Neural progenitor cell (in vitro differentiated cells): Measurements from ENCODE around the gene SEMA4G. TPM values are rescaled to one million over a fixed set of nuclear protein-coding genes. Genes with fewer than 3 reads are reported as not detected.

Experiments
- DNase-seq: peaks from one replicate; pipeline ENCODE4 v3.0.0-alpha.2; 2016; ENCODE audit warnings: low spot score
- H2AFZ ChIP-seq: fragments of 200-600 bp; sonication (generic); replicated peaks from 2 replicates; pipeline ENCODE4 v1.6.1; 2016; ENCODE audit warnings: antibody characterized with exemption
- H3F3A ChIP-seq: fragments of 200-600 bp; sonication (generic); 2 replicates; pipeline ENCODE4 v1.6.1; 2016; ENCODE audit warnings: antibody characterized with exemption, low read depth
- H3K27ac ChIP-seq: fragments of 200-600 bp; sonication (generic); 2 replicates; pipeline ENCODE4 v1.5.1; 2016; ENCODE audit warnings: mild to moderate bottlenecking
- H3K27me3 ChIP-seq: fragments of 200-600 bp; sonication (generic); 2 replicates; pipeline ENCODE4 v1.6.1; 2016; ENCODE audit warnings: mild to moderate bottlenecking, moderate library complexity
- H3K36me3 ChIP-seq: fragments of 200-600 bp; sonication (generic); 2 replicates; pipeline ENCODE4 v1.5.1; 2016
- H3K4me1 ChIP-seq: fragments of 200-600 bp; sonication (generic); 2 replicates; pipeline ENCODE4 v1.6.1; 2016; ENCODE audit warnings: mixed run types
- H3K4me2 ChIP-seq: fragments of 200-600 bp; sonication (generic); 2 replicates; pipeline ENCODE4 v1.6.1; 2016
- H3K4me3 ChIP-seq: fragments of 200-600 bp; sonication (generic); 2 replicates; pipeline ENCODE4 v1.5.1; 2016
- H3K79me2 ChIP-seq: fragments of 200-600 bp; sonication (generic); 2 replicates; pipeline ENCODE4 v1.6.1; 2016; ENCODE audit warnings: low read depth
- H3K9ac ChIP-seq: fragments of 200-600 bp; sonication (generic); 2 replicates; pipeline ENCODE4 v1.6.1; 2016
- H3K9me3 ChIP-seq: fragments of 200-600 bp; sonication (generic); 2 replicates; pipeline ENCODE4 v1.5.1; 2016; ENCODE audit warnings: low read depth
- H4K20me1 ChIP-seq: fragments of 200-600 bp; sonication (generic); 2 replicates; pipeline ENCODE4 v1.6.1; 2016; ENCODE audit warnings: low read depth
- H3K27ac Mint-ChIP-seq: 3 replicates; pipeline ENCODE4 v1.8.0; 2021; ENCODE audit warnings: mixed read lengths
- H3K27me3 Mint-ChIP-seq: 2 replicates; pipeline ENCODE4 v1.8.0; 2022; ENCODE audit warnings: low read depth, mild to moderate bottlenecking, inconsistent platforms, moderate library complexity, mixed read lengths; ENCODE audit not compliant: insufficient read depth
- H3K36me3 Mint-ChIP-seq: 3 replicates; pipeline ENCODE4 v1.8.0; 2021; ENCODE audit warnings: mixed read lengths
- H3K4me1 Mint-ChIP-seq: 3 replicates; pipeline ENCODE4 v1.8.0; 2021; ENCODE audit warnings: mixed read lengths
- H3K4me3 Mint-ChIP-seq: 3 replicates; pipeline ENCODE4 v1.8.0; 2021; ENCODE audit warnings: mild to moderate bottlenecking, moderate library complexity, mixed read lengths
- H3K9me3 Mint-ChIP-seq: 3 replicates; pipeline ENCODE4 v1.8.0; 2020; ENCODE audit warnings: mixed read lengths
- CTCF ChIP-seq: fragments of 200-600 bp; sonication (generic); IDR thresholded peaks from 2 replicates; pipeline ENCODE4 v1.5.1; 2017; ENCODE audit warnings: antibody characterized with exemption, mild to moderate bottlenecking
- EZH2 ChIP-seq: fragments of 200-600 bp; sonication (generic); IDR thresholded peaks from 2 replicates; pipeline ENCODE4 v1.6.1; 2017; ENCODE audit warnings: antibody characterized with exemption, mild to moderate bottlenecking, moderate library complexity
- EZH2phosphoT487 ChIP-seq: fragments of 200-600 bp; sonication (generic); IDR thresholded peaks from 2 replicates; pipeline ENCODE4 v1.6.1; 2017; ENCODE audit warnings: antibody characterized with exemption
- total RNA-seq: library from RNA; depleted of rRNA; stranded (reverse); fragments of >200 nt; gene quantifications from 2 replicates; pipeline ENCODE4 v1.2.3, GENCODE V29; 2015; ENCODE audit warnings: low replicate concordance

Gene SEMA4G
- total RNA-seq, 1 donor from 2014 or later = 2.3 TPM

- peaks cover 31% of the 10 kb centered on the region for H3K4me1 Mint-ChIP-seq
- Histone ChIP-seq H4K20me1 (peaks cover 4% of the 10 kb centered on the region), H3K9ac (no peak overlapping the region)
Observed at GRCh38 chr10:100968863-100969186, 479 bp upstream of the SEMA4G start.

GRCh38 chr10:100970076-100970913 lies 991 bp downstream of the SEMA4G start:
- Histone ChIP-seq H3K9me3 (no peaks in the 10 kb centered on the region), H3K4me2 (peak overlapping the region; percentile 93), H3K27ac (no peak overlapping the region), H3K36me3 (no peaks in the 10 kb centered on the region), H3K79me2 (no peaks in the 10 kb centered on the region), H3K9ac (no peak overlapping the region), H3K27me3 (peaks cover 20% of the 10 kb centered on the region), H2AFZ (peak overlapping the region; percentile 91), H3K4me3 (peak overlapping the region; percentile 69), H3F3A (peaks cover 33% of the 10 kb centered on the region), H4K20me1 (peaks cover 4% of the 10 kb centered on the region), H3K4me1 (peaks cover 13% of the 10 kb centered on the region)
- H3K4me1 Mint-ChIP-seq = peaks cover 31% of the 10 kb centered on the region
- H3K4me3 Mint-ChIP-seq = peak overlapping the region; percentile 85
- peak; percentile 42 for DNase-seq
- no peaks in the 10 kb centered on the region for H3K9me3 Mint-ChIP-seq
- peaks cover 3% of the 10 kb centered on the region for H3K36me3 Mint-ChIP-seq
- TF ChIP-seq CTCF (no peak), EZH2 (no peak), EZH2phosphoT487 (no peak)
- no peak overlapping the region for H3K27ac Mint-ChIP-seq
- H3K27me3 Mint-ChIP-seq = peaks cover 14% of the 10 kb centered on the region

More at GRCh38 chr10:100968863-100969186, 479 bp upstream of the SEMA4G start:
- peak overlapping the region; percentile 91 for H2AFZ ChIP-seq
- peaks cover 33% of the 10 kb centered on the region for H3F3A ChIP-seq
- H3K4me3 Mint-ChIP-seq = peak overlapping the region; percentile 85
- peaks cover 3% of the 10 kb centered on the region for H3K36me3 Mint-ChIP-seq
- no peaks in the 10 kb centered on the region for H3K79me2 ChIP-seq
- H3K9me3 Mint-ChIP-seq = no peaks in the 10 kb centered on the region
- no peaks in the 10 kb centered on the region for H3K9me3 ChIP-seq
- H3K27ac ChIP-seq = no peak overlapping the region
- TF ChIP-seq EZH2 (no peak), EZH2phosphoT487 (no peak), CTCF (no peak)
- H3K36me3 ChIP-seq = no peaks in the 10 kb centered on the region
- peaks cover 20% of the 10 kb centered on the region for H3K27me3 ChIP-seq
- peak overlapping the region; percentile 93 for H3K4me2 ChIP-seq
- no peak for DNase-seq
- H3K4me1 ChIP-seq = peaks cover 13% of the 10 kb centered on the region
- H3K4me3 ChIP-seq = peak overlapping the region; percentile 69
- peaks cover 12% of the 10 kb centered on the region for H3K27me3 Mint-ChIP-seq
- H3K27ac Mint-ChIP-seq = no peak overlapping the region

- Mint-ChIP-seq H3K36me3 (no peaks in the 10 kb centered on the region), H3K9me3 (no peaks in the 10 kb centered on the region), H3K4me1 (peaks cover 31% of the 10 kb centered on the region), H3K4me3 (peak overlapping the region; percentile 85), H3K27ac (no peak overlapping the region), H3K27me3 (peaks cover 14% of the 10 kb centered on the region)
- TF ChIP-seq EZH2 (no peak), EZH2phosphoT487 (no peak), CTCF (no peak)
- H4K20me1 ChIP-seq = peaks cover 4% of the 10 kb centered on the region
- no peaks in the 10 kb centered on the region for H3K36me3 ChIP-seq
- no peak overlapping the region for H3K4me2 ChIP-seq
- H3K4me3 ChIP-seq = no peak overlapping the region
- H3K27me3 ChIP-seq = peaks cover 20% of the 10 kb centered on the region
- no peak for DNase-seq
- no peaks in the 10 kb centered on the region for H3K9me3 ChIP-seq
- peaks cover 33% of the 10 kb centered on the region for H3F3A ChIP-seq
- H3K4me1 ChIP-seq = peaks cover 13% of the 10 kb centered on the region
- H3K27ac ChIP-seq = no peak overlapping the region
- no peaks in the 10 kb centered on the region for H3K79me2 ChIP-seq
- H3K9ac ChIP-seq = no peak overlapping the region
- H2AFZ ChIP-seq = no peak overlapping the region
Observed at GRCh38 chr10:100970914-100971811, 1.9 kb downstream of the SEMA4G start.
